ENCODE data around the gene RUSC1. TPM values are rescaled to one million over a fixed set of nuclear protein-coding genes. Genes with fewer than 3 reads are reported as not detected.

The RUSC1 gene
- total RNA-seq, 1 donor from 2014 or later = 13.2 TPM

- DNase-seq (ENCODE audit: low read depth) = no peak
- Histone ChIP-seq H3K27me3 (ENCODE audit: control insufficient read depth, insufficient read depth, low read length) (peaks cover 6% of the 10 kb centered on the region), H3K36me3 (ENCODE audit: control insufficient read depth, insufficient read depth, low read length) (no peaks in the 10 kb centered on the region), H3K4me3 (ENCODE audit: low read depth, low read length) (peak overlapping the region; percentile 9)
- no peak for TF ChIP-seq CTCF (IDR thresholded peaks at IDR 0.05; ENCODE audit: insufficient read depth, low read length, severe bottlenecking)
- FAIRE-seq = no peak
Measured at GRCh38 chr1:155294520-155295182, 26.0 kb upstream of the RUSC1 start.

GRCh38 chr1:155295183-155295941 lies 25.3 kb upstream of the RUSC1 start:
- FAIRE-seq = no peak
- H3K27me3 ChIP-seq (ENCODE audit: control insufficient read depth, insufficient read depth, low read length) = peaks cover 6% of the 10 kb centered on the region
- peak overlapping the region; percentile 9 for H3K4me3 ChIP-seq (ENCODE audit: low read depth, low read length)
- TF ChIP-seq CTCF (IDR thresholded peaks at IDR 0.05; ENCODE audit: insufficient read depth, low read length, severe bottlenecking) = no peak
- no peaks in the 10 kb centered on the region for H3K36me3 ChIP-seq (ENCODE audit: control insufficient read depth, insufficient read depth, low read length)
- DNase-seq (ENCODE audit: low read depth) = no peak

GRCh38 chr1:155295942-155296267 lies 24.8 kb upstream of the RUSC1 start:
- Histone ChIP-seq H3K27me3 (ENCODE audit: control insufficient read depth, insufficient read depth, low read length) (peaks cover 6% of the 10 kb centered on the region), H3K36me3 (ENCODE audit: control insufficient read depth, insufficient read depth, low read length) (no peaks in the 10 kb centered on the region), H3K4me3 (ENCODE audit: low read depth, low read length) (no peak overlapping the region)
- no peak for DNase-seq (ENCODE audit: low read depth)
- FAIRE-seq = no peak
- TF ChIP-seq CTCF (IDR thresholded peaks at IDR 0.05; ENCODE audit: insufficient read depth, low read length, severe bottlenecking) = no peak

GRCh38 chr1:155296661-155297060 lies 24.0 kb upstream of the RUSC1 start:
- Histone ChIP-seq H3K27me3 (ENCODE audit: control insufficient read depth, insufficient read depth, low read length) (peaks cover 6% of the 10 kb centered on the region), H3K4me3 (ENCODE audit: low read depth, low read length) (no peak overlapping the region), H3K36me3 (ENCODE audit: control insufficient read depth, insufficient read depth, low read length) (no peaks in the 10 kb centered on the region)
- TF ChIP-seq CTCF (IDR thresholded peaks at IDR 0.05; ENCODE audit: insufficient read depth, low read length, severe bottlenecking) = no peak
- DNase-seq (ENCODE audit: low read depth) = no peak
- no peak for FAIRE-seq

- FAIRE-seq (no peak), DNase-seq (ENCODE audit: low read depth) (no peak)
- no peak overlapping the region for H3K4me3 ChIP-seq (ENCODE audit: low read depth, low read length)
- peaks cover 6% of the 10 kb centered on the region for H3K27me3 ChIP-seq (ENCODE audit: control insufficient read depth, insufficient read depth, low read length)
- no peaks in the 10 kb centered on the region for H3K36me3 ChIP-seq (ENCODE audit: control insufficient read depth, insufficient read depth, low read length)
- no peak for TF ChIP-seq CTCF (IDR thresholded peaks at IDR 0.05; ENCODE audit: insufficient read depth, low read length, severe bottlenecking)
Measured at GRCh38 chr1:155297384-155297783, 23.3 kb upstream of the RUSC1 start.
